HG03175 (cell line): ENCODE results near the gene TP53AIP1.

Experiments used
- ATAC-seq: cut with Tn5 transposase; IDR thresholded peaks from one replicate; pipeline ENCODE4 v1.9.1; 2021; ENCODE audit warnings: mild to moderate bottlenecking, moderate library complexity; ENCODE audit not compliant: unreplicated experiment

Gene TP53AIP1

GRCh38 chr11:128891913-128892398, 50.7 kb downstream of the TP53AIP1 start:
- no peak for ATAC-seq

GRCh38 chr11:128890543-128891368, 51.9 kb downstream of the TP53AIP1 start, which contains the start of gene KCNJ5:
Gene KCNJ5 (plus strand): TSS chr11:128891356. CDS start chr11:128911274, 19,918 bp downstream.
- no peak for ATAC-seq

GRCh38 chr11:128890216-128890542, 52.5 kb downstream of the TP53AIP1 start:
- no peak for ATAC-seq

- ATAC-seq: no peak
Observed at GRCh38 chr11:128889657-128890213, 52.9 kb downstream of the TP53AIP1 start.

- no peak for ATAC-seq
Observed at GRCh38 chr11:128888034-128888985, 54.4 kb downstream of the TP53AIP1 start.

- ATAC-seq: no peak
Observed at GRCh38 chr11:128886406-128887124, 56.1 kb downstream of the TP53AIP1 start.
